Measurements from ENCODE around the gene GALNT17. TPM values are rescaled to one million over a fixed set of nuclear protein-coding genes. Genes with fewer than 3 reads are reported as not detected.

The GALNT17 gene
- total and polyA plus RNA-seq, 4 donors: 2.8 to 10.8 (median 7.4) TPM

DNA sequence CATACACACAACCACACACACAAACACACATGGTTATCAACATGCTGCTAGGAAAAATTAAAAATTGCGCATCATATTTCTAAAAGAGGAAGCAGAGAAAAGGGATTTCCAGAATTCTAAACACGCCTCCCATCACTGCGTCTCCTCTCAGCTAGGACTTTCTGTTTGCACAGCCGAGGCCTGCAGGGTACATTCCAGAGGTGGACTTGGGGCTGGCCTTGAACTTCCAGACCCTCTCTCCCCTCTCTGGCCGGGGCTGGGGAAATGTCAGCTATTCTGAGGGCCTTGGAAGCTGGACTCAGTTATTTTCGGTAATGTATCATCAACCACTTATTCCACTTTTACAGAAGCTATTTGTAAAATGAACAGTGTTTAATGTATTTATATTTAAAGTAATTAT is 168.7 kb downstream of the GALNT17 start:
- H3K27me3 ChIP-seq (ENCODE audit: control insufficient read depth in 3 of 3, insufficient read depth in 3 of 3, low read length in 2 of 3): no peaks in the 10 kb centered on the region
- peaks cover 0 to 18% (median 5%) of the 10 kb centered on the region in 5 donors for H3K4me1 ChIP-seq (ENCODE audit: control insufficient read depth in 5 of 5, insufficient read depth in 5 of 5, low read length in 5 of 5)
- H3K4me3 ChIP-seq: no peak overlapping the region
- DNase-seq (no peak), ATAC-seq (ENCODE audit: insufficient read depth, low FRiP score) (no peak)
- WGBS, 2 donors: 53 to 65% methylated on average over 6 of the region's 6 CpGs
- H3K27ac ChIP-seq (ENCODE audit: low read depth in 1 of 2, low read length in 1 of 2): no peak overlapping the region
- H3K9me3 ChIP-seq (ENCODE audit: control insufficient read depth in 4 of 4, insufficient read depth in 3 of 4, low read length in 3 of 4): no peaks in the 10 kb centered on the region
- no peaks in the 10 kb centered on the region for H3K36me3 ChIP-seq (ENCODE audit: control insufficient read depth in 4 of 4, insufficient read depth in 4 of 4, low read length in 4 of 4)
- no peak overlapping the region for H3K9ac ChIP-seq (ENCODE audit: insufficient read depth in 1 of 2, low read length in 2 of 2)
- TF ChIP-seq CTCF (IDR thresholded peaks at IDR 0.05; ENCODE audit: control extremely low read depth, extremely low read depth): no peak

DNA sequence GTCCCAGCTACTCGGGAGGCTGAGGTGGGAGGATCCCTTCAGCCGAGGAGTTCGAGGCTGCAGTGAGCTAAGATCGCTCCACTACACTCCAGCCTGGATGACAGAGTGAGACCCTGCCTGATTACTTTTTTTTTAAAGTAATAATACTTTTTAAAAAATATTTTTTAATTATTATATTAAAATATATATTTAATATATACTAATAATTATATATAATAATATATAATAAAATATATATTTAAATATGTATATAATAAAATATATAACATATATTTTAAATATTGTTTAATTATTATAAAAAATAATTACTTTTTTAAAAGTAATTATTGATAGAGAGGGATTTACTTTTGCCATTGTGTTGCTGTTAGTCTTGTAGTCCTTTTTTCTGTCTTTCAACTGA is 169.2 kb downstream of the GALNT17 start:
- no peak for TF ChIP-seq CTCF (IDR thresholded peaks at IDR 0.05; ENCODE audit: control extremely low read depth, extremely low read depth)
- no peaks in the 10 kb centered on the region for H3K9me3 ChIP-seq (ENCODE audit: control insufficient read depth in 4 of 4, insufficient read depth in 3 of 4, low read length in 3 of 4)
- no peak overlapping the region for H3K4me3 ChIP-seq
- H3K4me1 ChIP-seq (ENCODE audit: control insufficient read depth in 5 of 5, insufficient read depth in 5 of 5, low read length in 5 of 5): peaks cover 0 to 18% (median 5%) of the 10 kb centered on the region in 5 donors
- H3K9ac ChIP-seq (ENCODE audit: insufficient read depth in 1 of 2, low read length in 2 of 2): no peak overlapping the region
- WGBS, 2 donors: 89 to 95% methylated on average over 4 of the region's 4 CpGs
- ATAC-seq (ENCODE audit: insufficient read depth, low FRiP score) (no peak), DNase-seq (no peak)
- no peak overlapping the region for H3K27ac ChIP-seq (ENCODE audit: low read depth in 1 of 2, low read length in 1 of 2)
- no peaks in the 10 kb centered on the region for H3K36me3 ChIP-seq (ENCODE audit: control insufficient read depth in 4 of 4, insufficient read depth in 4 of 4, low read length in 4 of 4)
- H3K27me3 ChIP-seq (ENCODE audit: control insufficient read depth in 3 of 3, insufficient read depth in 3 of 3, low read length in 2 of 3): no peaks in the 10 kb centered on the region

GRCh38 chr7:71303566-71303965 is 171.6 kb downstream of the GALNT17 start:
- Histone ChIP-seq H3K4me1 (ENCODE audit: control insufficient read depth in 5 of 5, insufficient read depth in 5 of 5, low read length in 5 of 5) (peaks cover 1 to 24% (median 5%) of the 10 kb centered on the region in 5 donors), H3K36me3 (ENCODE audit: control insufficient read depth in 4 of 4, insufficient read depth in 4 of 4, low read length in 4 of 4) (no peaks in the 10 kb centered on the region), H3K9me3 (ENCODE audit: control insufficient read depth in 4 of 4, insufficient read depth in 3 of 4, low read length in 3 of 4) (no peaks in the 10 kb centered on the region), H3K27me3 (ENCODE audit: control insufficient read depth in 3 of 3, insufficient read depth in 3 of 3, low read length in 2 of 3) (no peaks in the 10 kb centered on the region), H3K9ac (ENCODE audit: insufficient read depth in 1 of 2, low read length in 2 of 2) (no peak overlapping the region), H3K27ac (ENCODE audit: low read depth in 1 of 2, low read length in 1 of 2) (no peak overlapping the region), H3K4me3 (no peak overlapping the region)
- DNase-seq (peak; percentile 34 to 87 (median 85)), ATAC-seq (ENCODE audit: insufficient read depth, low FRiP score) (peak; percentile 20)
- 40 to 51% methylated on average over 6 of the region's 6 CpGs for WGBS, 2 donors
- TF ChIP-seq CTCF (IDR thresholded peaks at IDR 0.05; ENCODE audit: control extremely low read depth, extremely low read depth): no peak

- H3K9me3 ChIP-seq (ENCODE audit: control insufficient read depth in 4 of 4, insufficient read depth in 3 of 4, low read length in 3 of 4): no peaks in the 10 kb centered on the region
- no peak for TF ChIP-seq CTCF (IDR thresholded peaks at IDR 0.05; ENCODE audit: control extremely low read depth, extremely low read depth)
- H3K27me3 ChIP-seq (ENCODE audit: control insufficient read depth in 3 of 3, insufficient read depth in 3 of 3, low read length in 2 of 3): no peaks in the 10 kb centered on the region
- ATAC-seq (ENCODE audit: insufficient read depth, low FRiP score): no peak
- no peak overlapping the region for H3K9ac ChIP-seq (ENCODE audit: insufficient read depth in 1 of 2, low read length in 2 of 2)
- 45 to 48% methylated on average over 6 of the region's 6 CpGs for WGBS, 2 donors
- no peak overlapping the region for H3K4me3 ChIP-seq
- H3K27ac ChIP-seq (ENCODE audit: low read depth in 1 of 2, low read length in 1 of 2): peak overlapping the region in 1 of 2 donors; percentile 81
- H3K4me1 ChIP-seq (ENCODE audit: control insufficient read depth in 5 of 5, insufficient read depth in 5 of 5, low read length in 5 of 5): peaks cover 0 to 18% (median 5%) of the 10 kb centered on the region in 5 donors
- H3K36me3 ChIP-seq (ENCODE audit: control insufficient read depth in 4 of 4, insufficient read depth in 4 of 4, low read length in 4 of 4): no peaks in the 10 kb centered on the region
- DNase-seq: peak; percentile 20 to 58 (median 42)
Measured at GRCh38 chr7:71308096-71308495, 176.2 kb downstream of the GALNT17 start.

All from lung (tissue), 12 donors.